K562 (cell line): ENCODE data around the gene SLC30A3. TPM values are rescaled to one million over a fixed set of nuclear protein-coding genes. Genes with fewer than 3 reads are reported as not detected.
A peak's percentile ranks its signal among the peaks of the same experiment; 100 is the strongest.

Experiments used
- ARNT ChIP-seq, 2 experiments: fragments of 450-650 bp; IDR thresholded peaks; 2 replicates each; pipeline ENCODE4 v1.6.1; 2016; ENCODE audit warnings: mild to moderate bottlenecking in 1 of 2
- DACH1 ChIP-seq: fragments of 450-650 bp; IDR thresholded peaks from 2 replicates; pipeline ENCODE4 v1.6.1; 2018; ENCODE audit not compliant: partially characterized antibody
- NFE2L1 ChIP-seq: fragments of 450-650 bp; IDR thresholded peaks from 2 replicates; pipeline ENCODE4 v1.6.1; 2016; ENCODE audit warnings: missing genetic modification characterization, low read depth, mild to moderate bottlenecking, missing compliant biosample characterization, moderate library complexity, borderline replicate concordance
- SIX5 ChIP-seq, 2 experiments: IDR thresholded peaks; 2 replicates each; pipeline ENCODE4 v1.6.1; 2011; ENCODE audit warnings: low read length in 2 of 2, borderline replicate concordance in 1 of 2, low read depth in 1 of 2, mild to moderate bottlenecking in 1 of 2, moderate library complexity in 1 of 2; ENCODE audit not compliant: insufficient read depth in 1 of 2
- SMAD2 ChIP-seq: fragments of 150-350 bp; IDR thresholded peaks from 2 replicates; pipeline ENCODE4 v1.6.1; 2014; ENCODE audit warnings: low read depth, mild to moderate bottlenecking, low read length
- SRSF1 ChIP-seq: fragments of 200-400 bp; formaldehyde crosslinking; IDR thresholded peaks from 2 replicates; pipeline ENCODE4 v1.6.1; 2017; ENCODE audit warnings: mild to moderate bottlenecking, low read depth, low read length, moderate library complexity
- STAG1 ChIP-seq: sonication (generic); formaldehyde crosslinking; IDR thresholded peaks from 2 replicates; pipeline ENCODE4 v1.5.0; 2020; ENCODE audit warnings: missing genetic modification reagents, borderline replicate concordance
- ZNF253 ChIP-seq: fragments of 250-450 bp; sonication (Bioruptor Pico); conservative IDR thresholded peaks from 2 replicates; pipeline ENCODE4 v1.6.1; 2021; ENCODE audit warnings: mild to moderate bottlenecking
- ZNF561 ChIP-seq: fragments of 450-650 bp; formaldehyde crosslinking; conservative IDR thresholded peaks from 2 replicates; pipeline ENCODE4 v1.4.0; 2020; ENCODE audit warnings: mild to moderate bottlenecking, moderate library complexity
- ZNF592 ChIP-seq: fragments of 450-650 bp; IDR thresholded peaks from 2 replicates; pipeline ENCODE4 v1.6.1; 2017; ENCODE audit warnings: antibody characterized with exemption, mild to moderate bottlenecking
- polyA plus RNA-seq, 8 experiments: library from polyadenylated mRNA; depleted of rRNA in 4 of 8; stranded (reverse) in 5 of 8; unstranded in 3 of 8; fragments of >200 nt; fragmentation: Nextera tagmentation in 2 of 8; fragmentation: Illumina TruSeq in 1 of 8; extraction: Ambion mirVana in 2 of 8; extraction: Trizol in 1 of 8; gene quantifications; 2 replicates each; pipeline versions ENCODE4 v1.2.1 to v1.2.3, GENCODE V29; 2011 to 2014; ENCODE audit warnings: inconsistent platforms in 1 of 8, missing spikeins in 1 of 8
- total RNA-seq, 7 experiments: library from RNA; depleted of rRNA in 6 of 7; stranded (reverse); fragments of >200 nt in 6 of 7; fragmentation: Illumina TruSeq in 2 of 7; extraction: Trizol in 2 of 7; gene quantifications; 2 replicates each; pipeline versions ENCODE4 v1.2.1 to v1.2.3, GENCODE V29; 2011 to 2021; ENCODE audit warnings: low replicate concordance in 1 of 7
- TF ChIP-seq, protein P1 (sequence below): fragments of 250-450 bp; sonication (Bioruptor Pico); IDR thresholded peaks from 2 replicates; pipeline ENCODE4 v1.4.0; 2020; ENCODE audit warnings: mild to moderate bottlenecking, moderate library complexity
- TF ChIP-seq, protein P2 (sequence below): fragments of 150-350 bp; conservative IDR thresholded peaks from 2 replicates; pipeline ENCODE4 v1.6.1; 2014; ENCODE audit warnings: low read length
- TF ChIP-seq, protein P3 (sequence below): fragments of 450-650 bp; IDR thresholded peaks from 2 replicates; pipeline ENCODE4 v1.6.1; 2018; ENCODE audit warnings: mild to moderate bottlenecking, low read depth; ENCODE audit not compliant: partially characterized antibody

Gene SLC30A3
- total and polyA plus RNA-seq, 9 of the 15 experiments (the other 6 are each of a cell fraction or from before 2014, with no cell fraction given), result 0.03 to 2.7 (median 0.89) TPM; not detected in 1

DNA sequence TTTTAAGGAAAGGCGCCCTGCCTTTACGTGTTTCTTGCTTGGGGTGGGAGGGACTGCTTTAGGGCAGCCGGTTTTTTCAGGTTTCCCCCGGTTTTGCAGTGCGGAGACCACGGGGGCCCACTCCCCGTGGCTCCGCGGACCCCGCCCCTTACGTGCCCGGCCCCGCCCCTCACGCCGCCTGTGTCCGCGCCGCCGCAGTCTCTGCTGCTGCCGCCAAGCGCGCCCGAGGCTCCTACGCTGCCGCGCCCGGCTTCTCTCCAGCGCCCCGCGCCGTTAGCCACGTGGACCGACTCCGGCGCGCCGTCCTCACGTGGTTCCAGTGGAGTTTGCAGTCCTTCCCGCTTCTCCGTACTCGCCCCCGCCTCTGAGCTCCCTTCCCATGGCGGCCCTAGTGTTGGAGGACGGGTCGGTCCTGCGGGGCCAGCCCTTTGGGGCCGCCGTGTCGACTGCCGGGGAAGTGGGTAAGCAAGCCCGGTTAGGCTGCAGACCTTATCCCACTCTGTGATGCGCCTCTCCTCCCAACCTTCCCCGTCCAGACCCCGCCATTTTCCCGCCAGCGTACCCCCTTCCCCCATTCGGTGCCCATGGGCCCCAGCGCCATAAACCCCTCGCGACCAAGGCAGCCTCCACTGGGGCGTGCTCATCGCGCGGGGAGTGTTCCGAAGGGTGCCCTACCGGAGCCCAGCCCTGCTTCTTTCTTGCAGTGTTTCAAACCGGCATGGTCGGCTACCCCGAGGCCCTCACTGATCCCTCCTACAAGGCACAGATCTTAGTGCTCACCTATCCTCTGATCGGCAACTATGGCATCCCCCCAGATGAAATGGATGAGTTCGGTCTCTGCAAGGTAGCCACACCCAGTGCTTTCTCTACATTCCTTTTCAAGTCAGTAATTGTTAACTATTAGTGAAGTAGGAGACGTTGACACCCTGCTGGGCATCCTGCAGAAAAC, 45.4 kb downstream of the SLC30A3 start, which contains the start of gene CAD (continued):
- TF ChIP-seq, protein P1, sequence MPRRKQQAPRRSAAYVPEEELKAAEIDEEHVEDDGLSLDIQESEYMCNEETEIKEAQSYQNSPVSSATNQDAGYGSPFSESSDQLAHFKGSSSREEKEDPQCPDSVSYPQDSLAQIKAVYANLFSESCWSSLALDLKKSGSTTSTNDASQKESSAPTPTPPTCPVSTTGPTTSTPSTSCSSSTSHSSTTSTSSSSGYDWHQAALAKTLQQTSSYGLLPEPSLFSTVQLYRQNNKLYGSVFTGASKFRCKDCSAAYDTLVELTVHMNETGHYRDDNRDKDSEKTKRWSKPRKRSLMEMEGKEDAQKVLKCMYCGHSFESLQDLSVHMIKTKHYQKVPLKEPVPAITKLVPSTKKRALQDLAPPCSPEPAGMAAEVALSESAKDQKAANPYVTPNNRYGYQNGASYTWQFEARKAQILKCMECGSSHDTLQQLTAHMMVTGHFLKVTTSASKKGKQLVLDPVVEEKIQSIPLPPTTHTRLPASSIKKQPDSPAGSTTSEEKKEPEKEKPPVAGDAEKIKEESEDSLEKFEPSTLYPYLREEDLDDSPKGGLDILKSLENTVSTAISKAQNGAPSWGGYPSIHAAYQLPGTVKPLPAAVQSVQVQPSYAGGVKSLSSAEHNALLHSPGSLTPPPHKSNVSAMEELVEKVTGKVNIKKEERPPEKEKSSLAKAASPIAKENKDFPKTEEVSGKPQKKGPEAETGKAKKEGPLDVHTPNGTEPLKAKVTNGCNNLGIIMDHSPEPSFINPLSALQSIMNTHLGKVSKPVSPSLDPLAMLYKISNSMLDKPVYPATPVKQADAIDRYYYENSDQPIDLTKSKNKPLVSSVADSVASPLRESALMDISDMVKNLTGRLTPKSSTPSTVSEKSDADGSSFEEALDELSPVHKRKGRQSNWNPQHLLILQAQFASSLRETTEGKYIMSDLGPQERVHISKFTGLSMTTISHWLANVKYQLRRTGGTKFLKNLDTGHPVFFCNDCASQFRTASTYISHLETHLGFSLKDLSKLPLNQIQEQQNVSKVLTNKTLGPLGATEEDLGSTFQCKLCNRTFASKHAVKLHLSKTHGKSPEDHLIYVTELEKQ, result no peak
- TF ChIP-seq, protein P2, sequence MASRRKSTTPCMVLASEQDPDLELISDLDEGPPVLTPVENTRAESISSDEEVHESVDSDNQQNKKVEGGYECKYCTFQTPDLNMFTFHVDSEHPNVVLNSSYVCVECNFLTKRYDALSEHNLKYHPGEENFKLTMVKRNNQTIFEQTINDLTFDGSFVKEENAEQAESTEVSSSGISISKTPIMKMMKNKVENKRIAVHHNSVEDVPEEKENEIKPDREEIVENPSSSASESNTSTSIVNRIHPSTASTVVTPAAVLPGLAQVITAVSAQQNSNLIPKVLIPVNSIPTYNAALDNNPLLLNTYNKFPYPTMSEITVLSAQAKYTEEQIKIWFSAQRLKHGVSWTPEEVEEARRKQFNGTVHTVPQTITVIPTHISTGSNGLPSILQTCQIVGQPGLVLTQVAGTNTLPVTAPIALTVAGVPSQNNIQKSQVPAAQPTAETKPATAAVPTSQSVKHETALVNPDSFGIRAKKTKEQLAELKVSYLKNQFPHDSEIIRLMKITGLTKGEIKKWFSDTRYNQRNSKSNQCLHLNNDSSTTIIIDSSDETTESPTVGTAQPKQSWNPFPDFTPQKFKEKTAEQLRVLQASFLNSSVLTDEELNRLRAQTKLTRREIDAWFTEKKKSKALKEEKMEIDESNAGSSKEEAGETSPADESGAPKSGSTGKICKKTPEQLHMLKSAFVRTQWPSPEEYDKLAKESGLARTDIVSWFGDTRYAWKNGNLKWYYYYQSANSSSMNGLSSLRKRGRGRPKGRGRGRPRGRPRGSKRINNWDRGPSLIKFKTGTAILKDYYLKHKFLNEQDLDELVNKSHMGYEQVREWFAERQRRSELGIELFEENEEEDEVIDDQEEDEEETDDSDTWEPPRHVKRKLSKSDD, result no peak
- TF ChIP-seq ARNT (IDR thresholded peaks at IDR 0.05), result peak in 1 of 2 experiments; percentile 22; a peak in 1 of 4 replicates
- no peak for TF ChIP-seq DACH1
- TF ChIP-seq NFE2L1, result no peak
- TF ChIP-seq, protein P3, sequence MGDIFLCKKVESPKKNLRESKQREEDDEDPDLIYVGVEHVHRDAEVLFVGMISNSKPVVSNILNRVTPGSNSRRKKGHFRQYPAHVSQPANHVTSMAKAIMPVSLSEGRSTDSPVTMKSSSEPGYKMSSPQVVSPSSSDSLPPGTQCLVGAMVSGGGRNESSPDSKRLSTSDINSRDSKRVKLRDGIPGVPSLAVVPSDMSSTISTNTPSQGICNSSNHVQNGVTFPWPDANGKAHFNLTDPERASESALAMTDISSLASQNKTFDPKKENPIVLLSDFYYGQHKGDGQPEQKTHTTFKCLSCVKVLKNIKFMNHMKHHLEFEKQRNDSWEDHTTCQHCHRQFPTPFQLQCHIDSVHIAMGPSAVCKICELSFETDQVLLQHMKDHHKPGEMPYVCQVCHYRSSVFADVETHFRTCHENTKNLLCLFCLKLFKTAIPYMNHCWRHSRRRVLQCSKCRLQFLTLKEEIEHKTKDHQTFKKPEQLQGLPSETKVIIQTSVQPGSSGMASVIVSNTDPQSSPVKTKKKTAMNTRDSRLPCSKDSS, result no peak
- TF ChIP-seq SMAD2, result no peak
- TF ChIP-seq SIX5 (IDR thresholded peaks at IDR 0.05; ENCODE audit: borderline replicate concordance in 1 of 2, insufficient read depth in 1 of 2, low read depth in 1 of 2, low read length in 2 of 2), result no peak
- no peak for TF ChIP-seq SRSF1
- TF ChIP-seq ZNF592, result peak; percentile 77
- no peak for TF ChIP-seq STAG1 (CRISPR knock-in tag)
- no peak for TF ChIP-seq ZNF253 (CRISPR knock-in tag)
- TF ChIP-seq ZNF561 (CRISPR knock-in tag), result no peak
